ENCODE results near the gene PLAC9. TPM values are rescaled to one million over a fixed set of nuclear protein-coding genes. Genes with fewer than 3 reads are reported as not detected.

PLAC9 gene
- total and polyA plus RNA-seq, 12 donors, result 1.8 to 67.6 (median 24.0) TPM

- intact Hi-C loops (cut with DNase I), result no loop called here
- no peak overlapping the region for H3K27ac ChIP-seq
- H3K4me3 ChIP-seq, result no peak overlapping the region
- H3K36me3 ChIP-seq (replicated peaks in 1 of 2), result no peaks in the 10 kb centered on the region
- no peaks in the 10 kb centered on the region for H3K27me3 ChIP-seq
- TF ChIP-seq CTCF (IDR thresholded peaks at IDR 0.05), result no peak
- no peak for TF ChIP-seq POLR2A (IDR thresholded peaks at IDR 0.05)
- DNase-seq, result no peak
- no peaks in the 10 kb centered on the region for H3K9me3 ChIP-seq (replicated peaks in 1 of 3)
- 90 to 93% (median 92%) methylated on average over 9 of the region's 9 CpGs for WGBS, 4 donors
- H3K4me1 ChIP-seq (replicated peaks in 1 of 2), result no peaks in the 10 kb centered on the region
These were observed 32.4 kb upstream of the PLAC9 start for GRCh38 chr10:80100116-80100515.

GRCh38 chr10:80100861-80101695 is 31.5 kb upstream of the PLAC9 start:
- Histone ChIP-seq H3K27ac (no peak overlapping the region), H3K36me3 (replicated peaks in 1 of 2) (no peaks in the 10 kb centered on the region), H3K4me3 (no peak overlapping the region), H3K27me3 (no peaks in the 10 kb centered on the region), H3K9me3 (replicated peaks in 1 of 3) (no peaks in the 10 kb centered on the region), H3K4me1 (replicated peaks in 1 of 2) (no peaks in the 10 kb centered on the region)
- DNase-seq, result no peak
- TF ChIP-seq POLR2A (IDR thresholded peaks at IDR 0.05) (no peak), CTCF (IDR thresholded peaks at IDR 0.05) (no peak)
- intact Hi-C loops (cut with DNase I), result no loop called here
- WGBS, 4 donors, result 75 to 83% (median 82%) methylated on average over 15 of the region's 15 CpGs

GRCh38 chr10:80104066-80104926 is 28.2 kb upstream of the PLAC9 start:
- Histone ChIP-seq H3K4me3 (no peak overlapping the region), H3K4me1 (replicated peaks in 1 of 2) (no peaks in the 10 kb centered on the region), H3K27me3 (no peaks in the 10 kb centered on the region), H3K27ac (peak overlapping the region in 2 of 5 donors; percentile 2 to 55), H3K9me3 (replicated peaks in 1 of 3) (peaks cover 0 to 11% (median 0%) of the 10 kb centered on the region in 3 donors), H3K36me3 (replicated peaks in 1 of 2) (no peaks in the 10 kb centered on the region)
- no peak for DNase-seq
- 51 to 58% (median 56%) methylated on average over 8 to 10 of the region's 10 CpGs for WGBS, 4 donors
- intact Hi-C loops (cut with DNase I), result no loop called here
- TF ChIP-seq CTCF (IDR thresholded peaks at IDR 0.05) (no peak), POLR2A (IDR thresholded peaks at IDR 0.05) (no peak)

GRCh38 chr10:80108576-80109239 is 23.8 kb upstream of the PLAC9 start:
- intact Hi-C loops (cut with DNase I), result no loop called here
- H3K36me3 ChIP-seq (replicated peaks in 1 of 2), result no peaks in the 10 kb centered on the region
- DNase-seq, result no peak
- peaks cover 0 to 13% (median 0%) of the 10 kb centered on the region in 3 donors for H3K9me3 ChIP-seq (replicated peaks in 1 of 3)
- H3K4me1 ChIP-seq (replicated peaks in 1 of 2), result no peaks in the 10 kb centered on the region
- H3K27ac ChIP-seq, result no peak overlapping the region
- 88 to 94% (median 91%) methylated on average over 8 of the region's 8 CpGs for WGBS, 4 donors
- TF ChIP-seq POLR2A (IDR thresholded peaks at IDR 0.05) (no peak), CTCF (IDR thresholded peaks at IDR 0.05) (no peak)
- H3K27me3 ChIP-seq, result no peaks in the 10 kb centered on the region
- H3K4me3 ChIP-seq, result no peak overlapping the region
